ENCODE results near the gene ZDHHC8. TPM values are rescaled to one million over a fixed set of nuclear protein-coding genes. Genes with fewer than 3 reads are reported as not detected.

The ZDHHC8 gene
- total RNA-seq, 1 donor from 2014 or later: 42.4 TPM

DNA sequence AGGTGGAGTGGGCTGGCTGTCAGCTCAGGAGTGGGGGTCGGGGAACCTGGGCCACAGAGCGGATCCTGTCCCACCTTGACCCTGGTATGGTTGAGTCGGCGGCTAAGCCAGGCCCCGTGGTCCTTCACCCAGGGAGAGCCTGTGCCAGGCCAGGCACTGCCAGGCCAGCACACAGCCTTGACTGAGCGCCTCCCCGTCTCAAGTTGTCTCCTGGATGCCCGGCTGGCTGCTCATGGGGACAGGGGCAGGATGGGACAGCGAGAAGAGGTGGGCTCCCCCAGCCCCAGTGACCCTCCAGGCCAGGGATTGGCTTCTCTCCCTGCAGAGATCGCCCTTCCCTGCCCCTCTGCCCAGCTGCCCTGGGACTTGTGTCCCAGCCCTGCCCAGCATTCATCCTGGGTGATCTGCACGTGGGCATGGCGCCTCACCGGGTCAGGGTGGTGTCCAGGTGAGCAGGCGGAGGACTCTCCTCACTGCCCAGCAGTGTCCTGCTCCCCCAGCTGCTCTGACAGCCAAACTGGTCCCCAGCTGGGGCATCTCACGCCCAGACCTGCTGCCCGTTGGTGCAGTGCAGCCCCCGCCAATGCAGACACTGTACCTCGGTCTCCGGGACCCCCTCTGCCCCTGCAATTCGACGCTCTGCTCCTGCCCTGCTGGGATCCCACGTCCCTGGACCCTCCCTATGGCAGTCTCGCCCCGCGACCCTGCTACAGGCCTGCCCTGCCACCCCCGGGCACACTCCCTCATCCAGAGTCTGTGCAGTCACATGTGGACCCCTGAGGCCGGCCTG lies 48.0 kb downstream of the ZDHHC8 start:
- DNase-seq: no peak
- Histone ChIP-seq H3K36me3 (no peaks in the 10 kb centered on the region), H3K9me3 (replicated peaks) (no peaks in the 10 kb centered on the region), H3K27me3 (ENCODE audit: low read depth) (peaks cover 2% of the 10 kb centered on the region), H3K4me1 (no peaks in the 10 kb centered on the region), H3K27ac (replicated peaks) (no peak overlapping the region), H3K4me3 (no peak overlapping the region)
- TF ChIP-seq, protein P1, sequence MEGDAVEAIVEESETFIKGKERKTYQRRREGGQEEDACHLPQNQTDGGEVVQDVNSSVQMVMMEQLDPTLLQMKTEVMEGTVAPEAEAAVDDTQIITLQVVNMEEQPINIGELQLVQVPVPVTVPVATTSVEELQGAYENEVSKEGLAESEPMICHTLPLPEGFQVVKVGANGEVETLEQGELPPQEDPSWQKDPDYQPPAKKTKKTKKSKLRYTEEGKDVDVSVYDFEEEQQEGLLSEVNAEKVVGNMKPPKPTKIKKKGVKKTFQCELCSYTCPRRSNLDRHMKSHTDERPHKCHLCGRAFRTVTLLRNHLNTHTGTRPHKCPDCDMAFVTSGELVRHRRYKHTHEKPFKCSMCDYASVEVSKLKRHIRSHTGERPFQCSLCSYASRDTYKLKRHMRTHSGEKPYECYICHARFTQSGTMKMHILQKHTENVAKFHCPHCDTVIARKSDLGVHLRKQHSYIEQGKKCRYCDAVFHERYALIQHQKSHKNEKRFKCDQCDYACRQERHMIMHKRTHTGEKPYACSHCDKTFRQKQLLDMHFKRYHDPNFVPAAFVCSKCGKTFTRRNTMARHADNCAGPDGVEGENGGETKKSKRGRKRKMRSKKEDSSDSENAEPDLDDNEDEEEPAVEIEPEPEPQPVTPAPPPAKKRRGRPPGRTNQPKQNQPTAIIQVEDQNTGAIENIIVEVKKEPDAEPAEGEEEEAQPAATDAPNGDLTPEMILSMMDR (IDR thresholded peaks at IDR 0.05; ENCODE audit: borderline replicate concordance): no peak
- intact Hi-C loops (cut with micrococcal nuclease): no loop called here

DNA sequence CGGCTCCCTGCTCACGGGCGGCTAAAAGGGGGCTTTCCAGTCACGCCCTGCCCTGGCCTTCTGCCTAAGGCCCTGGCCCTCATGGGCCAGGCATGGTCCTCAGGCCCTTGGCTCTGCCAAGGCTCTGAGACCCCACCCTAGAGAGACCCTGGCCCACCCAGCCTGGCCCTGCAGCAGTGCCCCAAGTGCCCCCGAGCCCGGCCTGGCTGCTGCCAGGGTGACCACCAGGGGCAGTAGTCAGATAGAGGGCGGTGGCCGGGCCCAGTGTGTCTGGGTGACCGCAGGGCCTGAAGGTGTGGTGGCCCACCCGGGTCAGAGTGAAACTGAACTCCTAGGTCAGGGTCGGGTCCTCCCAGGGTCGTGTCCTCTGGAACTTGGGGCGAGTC lies 48.6 kb downstream of the ZDHHC8 start:
- Histone ChIP-seq H3K9me3 (replicated peaks) (no peaks in the 10 kb centered on the region), H3K36me3 (no peaks in the 10 kb centered on the region), H3K27me3 (ENCODE audit: low read depth) (peaks cover 8% of the 10 kb centered on the region), H3K4me1 (no peaks in the 10 kb centered on the region), H3K4me3 (no peak overlapping the region), H3K27ac (replicated peaks) (no peak overlapping the region)
- intact Hi-C loops (cut with micrococcal nuclease): no loop called here
- DNase-seq: no peak
- TF ChIP-seq, protein P1 (IDR thresholded peaks at IDR 0.05; ENCODE audit: borderline replicate concordance): peak; percentile 21

DNA sequence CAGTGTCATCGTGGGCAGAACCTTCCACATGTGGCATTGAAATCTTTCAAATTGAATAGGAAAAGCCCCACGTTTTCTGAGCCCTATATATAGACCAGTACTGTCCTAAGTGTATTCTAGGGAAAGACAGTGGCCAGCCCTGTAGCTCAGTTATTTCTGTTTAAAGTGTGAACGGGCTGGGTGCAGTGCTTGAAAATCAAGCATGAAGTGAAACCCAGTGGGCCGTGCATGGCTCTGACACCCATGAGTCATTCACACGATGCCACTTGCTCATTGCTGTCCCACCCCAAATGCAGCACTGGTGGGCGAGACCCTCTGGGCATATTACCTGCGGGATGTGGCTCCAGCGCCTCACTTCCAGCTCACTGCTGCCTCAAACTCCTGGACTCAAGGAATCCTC lies 49.0 kb downstream of the ZDHHC8 start:
- H3K36me3 ChIP-seq: no peaks in the 10 kb centered on the region
- peaks cover 10% of the 10 kb centered on the region for H3K27me3 ChIP-seq (ENCODE audit: low read depth)
- H3K4me3 ChIP-seq: no peak overlapping the region
- H3K9me3 ChIP-seq (replicated peaks): no peaks in the 10 kb centered on the region
- H3K4me1 ChIP-seq: no peaks in the 10 kb centered on the region
- no peak overlapping the region for H3K27ac ChIP-seq (replicated peaks)
- intact Hi-C loops (cut with micrococcal nuclease): no loop called here
- TF ChIP-seq, protein P1 (IDR thresholded peaks at IDR 0.05; ENCODE audit: borderline replicate concordance): no peak
- DNase-seq: no peak

DNA sequence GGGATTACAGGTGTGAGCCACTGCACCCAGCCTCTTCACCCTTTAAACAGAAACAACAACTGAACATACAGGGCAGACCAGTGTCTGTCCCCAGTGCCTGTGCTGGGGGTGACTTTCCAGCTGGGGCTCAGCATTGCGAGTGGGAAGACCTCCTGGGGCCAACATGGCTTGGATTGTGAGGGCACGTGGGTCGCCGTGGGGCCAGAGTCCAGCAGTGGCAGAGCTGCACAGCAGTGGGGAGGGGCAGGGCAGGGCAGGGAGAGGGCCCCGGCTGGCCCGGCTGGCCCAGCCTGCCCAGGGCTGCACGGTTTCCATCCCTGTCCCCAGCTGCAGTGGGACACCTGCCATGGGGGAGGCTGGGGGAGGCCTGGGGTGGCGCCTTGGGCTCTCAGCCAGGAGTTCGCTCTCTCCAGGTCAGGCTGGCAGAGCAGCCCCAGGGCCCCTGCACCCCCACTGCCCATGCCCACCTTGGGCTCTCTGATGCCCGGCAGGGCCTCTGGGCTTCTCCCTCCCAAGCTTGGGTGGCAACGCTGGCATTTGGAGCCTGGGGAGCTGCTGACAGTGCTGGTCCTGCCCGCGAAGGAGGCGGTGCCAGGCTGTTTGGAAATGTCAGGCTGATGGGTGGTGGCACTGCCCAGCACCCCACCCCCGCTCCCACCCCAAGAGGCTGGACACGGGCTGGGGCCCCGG lies 49.7 kb downstream of the ZDHHC8 start:
- no peaks in the 10 kb centered on the region for H3K4me1 ChIP-seq
- DNase-seq: no peak
- intact Hi-C loops (cut with micrococcal nuclease): no loop called here
- no peaks in the 10 kb centered on the region for H3K36me3 ChIP-seq
- TF ChIP-seq, protein P1 (IDR thresholded peaks at IDR 0.05; ENCODE audit: borderline replicate concordance): no peak
- no peaks in the 10 kb centered on the region for H3K9me3 ChIP-seq (replicated peaks)
- H3K27me3 ChIP-seq (ENCODE audit: low read depth): peaks cover 11% of the 10 kb centered on the region
- no peak overlapping the region for H3K4me3 ChIP-seq
- no peak overlapping the region for H3K27ac ChIP-seq (replicated peaks)

DNA sequence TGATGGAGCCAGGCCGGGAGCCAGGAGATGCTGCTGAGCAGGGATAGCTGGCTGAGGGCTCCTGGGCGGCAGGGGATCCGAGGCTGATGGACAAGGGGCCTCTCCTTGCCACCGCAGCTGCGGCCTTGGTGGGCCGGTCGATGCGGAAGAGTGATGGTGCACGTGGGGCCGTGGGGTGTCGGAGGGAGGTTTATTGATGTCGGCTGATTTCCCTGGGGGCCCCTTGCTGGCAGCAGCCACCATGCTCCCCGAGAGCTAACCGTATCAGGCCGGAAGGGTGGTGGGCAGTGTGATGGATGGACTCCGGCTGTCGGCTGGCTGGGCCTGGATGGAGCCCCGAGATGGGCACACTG lies 50.3 kb downstream of the ZDHHC8 start:
- intact Hi-C loops (cut with micrococcal nuclease): no loop called here
- Histone ChIP-seq H3K36me3 (no peaks in the 10 kb centered on the region), H3K27me3 (ENCODE audit: low read depth) (peaks cover 11% of the 10 kb centered on the region), H3K9me3 (replicated peaks) (no peaks in the 10 kb centered on the region), H3K4me1 (no peaks in the 10 kb centered on the region), H3K27ac (replicated peaks) (no peak overlapping the region), H3K4me3 (no peak overlapping the region)
- DNase-seq: no peak
- TF ChIP-seq, protein P1 (IDR thresholded peaks at IDR 0.05; ENCODE audit: borderline replicate concordance): no peak

Data from left ventricle myocardium inferior (tissue), 1 donor.